HG03280 (cell line): ENCODE results near the gene PHYKPL.

ENCODE experiments used
- ATAC-seq: cut with Tn5 transposase; IDR thresholded peaks from one replicate; pipeline ENCODE4 v1.9.1; 2021; ENCODE audit warnings: mild to moderate bottlenecking, moderate library complexity; ENCODE audit not compliant: unreplicated experiment

PHYKPL gene

DNA sequence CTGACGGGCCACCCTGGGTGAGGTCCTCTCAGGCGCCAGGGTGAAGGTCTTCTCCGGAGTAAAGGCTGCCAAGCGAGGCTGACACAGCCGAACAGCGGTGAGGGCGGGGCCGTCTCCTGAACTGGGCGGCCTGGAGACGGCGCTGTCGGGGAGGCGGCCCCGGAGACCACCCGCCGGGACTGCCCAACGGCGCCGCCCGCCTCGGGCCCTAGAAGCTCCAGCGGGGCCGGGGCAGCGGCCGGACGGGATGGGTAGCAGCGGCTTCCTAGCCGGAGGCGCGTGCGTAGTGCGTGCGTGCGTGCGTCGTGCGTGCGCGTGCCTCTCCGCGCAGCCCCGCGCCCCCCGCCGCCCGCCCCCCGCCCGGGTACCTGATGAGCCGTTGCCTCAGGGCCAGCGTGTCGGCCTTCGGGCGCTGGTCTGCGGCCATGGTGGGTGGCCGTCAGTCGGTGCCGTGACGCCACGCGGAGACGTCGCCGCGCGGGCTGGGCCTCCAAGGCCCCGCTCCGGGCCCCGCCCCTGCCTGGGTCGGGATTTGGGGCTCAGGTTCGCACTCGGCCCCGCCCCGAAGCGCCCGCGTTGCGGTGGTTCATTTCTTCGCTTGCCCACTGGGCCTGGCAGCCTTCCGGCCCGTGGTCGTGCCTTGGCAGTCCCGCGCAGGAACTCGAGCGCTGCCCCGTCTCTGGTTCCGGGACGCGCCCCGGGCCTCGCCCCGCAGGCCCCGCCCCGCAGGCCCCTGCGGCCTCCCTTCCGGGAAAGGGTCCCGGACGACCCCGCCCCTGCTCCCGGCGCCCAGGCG, at the start of gene PHYKPL:
Gene PHYKPL, minus strand, starts transcription at position 679 of the 796 bp plus-strand sequence. Its CDS starts 252 bp downstream, at position 427.
- ATAC-seq, result peak; percentile 64

DNA sequence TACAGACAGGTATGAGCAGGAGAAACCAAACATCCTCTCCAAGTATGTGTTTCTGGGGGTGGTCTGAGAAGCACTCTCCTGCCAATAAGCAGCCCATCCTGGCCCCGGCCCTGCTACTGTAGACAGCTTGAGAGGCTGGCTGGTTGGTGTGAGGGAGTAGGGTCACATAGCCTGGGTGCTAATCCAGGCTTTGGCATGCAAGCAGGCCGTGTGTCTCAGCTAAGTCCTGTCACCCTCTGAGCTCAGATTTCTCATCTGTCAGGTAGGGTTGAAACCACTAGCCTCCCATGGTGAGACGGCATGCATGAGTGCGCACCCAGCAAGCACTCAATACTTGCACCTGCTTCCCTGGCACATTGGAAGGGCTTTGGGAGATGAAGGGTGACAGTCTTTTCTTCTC, 49.8 kb upstream of the PHYKPL start:
- ATAC-seq, result no peak

DNA sequence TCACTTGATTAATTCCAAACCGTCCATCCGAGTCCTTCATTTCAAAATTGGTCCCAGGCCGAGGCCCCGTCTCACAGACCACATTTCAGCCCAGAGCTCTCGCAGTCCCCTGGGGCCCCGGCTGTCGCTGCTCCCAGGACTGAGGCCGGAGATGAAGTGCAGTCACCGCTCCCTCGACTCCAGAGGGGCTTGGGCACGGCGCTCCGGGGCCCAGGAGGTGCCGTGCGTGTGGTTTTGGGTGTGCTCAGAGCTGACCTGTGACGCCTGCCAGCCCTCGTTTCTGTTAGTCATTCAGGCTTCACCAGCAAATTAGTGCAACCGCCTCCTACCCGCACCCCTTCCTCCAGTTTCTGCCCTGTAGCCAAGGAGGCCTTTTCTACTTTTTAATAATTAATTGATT, 48.7 kb upstream of the PHYKPL start:
- no peak for ATAC-seq

DNA sequence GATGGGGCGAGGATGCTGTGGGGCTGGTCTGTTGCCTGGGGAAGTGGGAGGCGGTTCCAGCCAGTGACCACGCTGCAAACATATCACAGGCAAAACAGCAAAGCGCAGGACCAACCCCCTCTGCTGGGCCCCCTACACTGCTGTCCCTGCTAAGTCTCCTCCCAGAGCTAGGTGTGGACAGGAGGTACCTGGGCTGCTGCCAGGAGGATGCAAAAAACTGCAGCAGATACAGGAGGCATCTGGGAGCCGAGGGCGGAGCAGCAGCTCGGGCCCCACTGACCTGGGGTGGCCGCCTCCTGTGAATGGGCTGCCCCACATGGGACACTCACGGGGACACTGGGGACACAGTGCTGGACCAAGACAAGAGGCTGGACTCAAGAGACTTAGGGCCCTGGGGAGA, 48.0 kb upstream of the PHYKPL start:
- no peak for ATAC-seq

DNA sequence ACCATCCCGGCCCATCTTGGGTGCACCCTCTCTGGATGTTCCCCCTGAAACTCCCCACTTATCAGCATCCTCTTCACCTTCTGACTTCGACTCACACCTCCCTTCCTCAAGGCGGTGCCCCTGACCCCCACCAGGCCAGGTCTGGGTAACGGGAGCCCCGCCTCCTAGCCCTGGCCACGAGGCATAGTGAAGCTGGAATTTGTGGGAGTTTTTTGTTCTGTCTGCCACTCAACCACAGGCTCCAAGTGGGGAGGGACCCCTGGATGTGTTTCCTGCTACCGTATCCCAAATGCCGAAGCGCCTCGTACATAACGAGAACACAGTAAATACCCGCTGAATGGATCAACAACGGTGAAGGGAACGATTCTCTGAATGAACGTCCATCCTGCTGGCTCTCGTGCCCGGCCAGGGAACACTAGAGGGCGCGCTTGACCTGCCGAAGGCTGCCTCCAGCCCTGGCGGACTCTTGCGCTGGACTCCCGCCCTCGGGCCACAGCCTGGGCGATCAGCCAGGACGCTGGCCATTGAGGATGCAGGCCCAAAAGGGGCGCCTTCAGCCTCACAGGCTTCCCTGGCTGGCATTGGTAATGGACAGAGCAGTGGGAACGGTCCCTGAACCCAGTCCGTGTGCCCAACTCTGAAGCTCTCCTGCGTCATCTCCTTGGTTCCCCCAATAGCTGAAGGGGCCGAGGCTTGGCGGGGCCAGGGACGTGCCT, 47.3 kb upstream of the PHYKPL start:
- peak; percentile 50 for ATAC-seq

GRCh38 chr5:178279026-178279722, 46.6 kb upstream of the PHYKPL start:
- no peak for ATAC-seq

GRCh38 chr5:178278358-178279023, 45.9 kb upstream of the PHYKPL start:
- ATAC-seq, result no peak

- ATAC-seq, result no peak
Observed at GRCh38 chr5:178277866-178278265, 45.3 kb upstream of the PHYKPL start.

- no peak for ATAC-seq
Observed at GRCh38 chr5:178277346-178277745, 44.7 kb upstream of the PHYKPL start.

DNA sequence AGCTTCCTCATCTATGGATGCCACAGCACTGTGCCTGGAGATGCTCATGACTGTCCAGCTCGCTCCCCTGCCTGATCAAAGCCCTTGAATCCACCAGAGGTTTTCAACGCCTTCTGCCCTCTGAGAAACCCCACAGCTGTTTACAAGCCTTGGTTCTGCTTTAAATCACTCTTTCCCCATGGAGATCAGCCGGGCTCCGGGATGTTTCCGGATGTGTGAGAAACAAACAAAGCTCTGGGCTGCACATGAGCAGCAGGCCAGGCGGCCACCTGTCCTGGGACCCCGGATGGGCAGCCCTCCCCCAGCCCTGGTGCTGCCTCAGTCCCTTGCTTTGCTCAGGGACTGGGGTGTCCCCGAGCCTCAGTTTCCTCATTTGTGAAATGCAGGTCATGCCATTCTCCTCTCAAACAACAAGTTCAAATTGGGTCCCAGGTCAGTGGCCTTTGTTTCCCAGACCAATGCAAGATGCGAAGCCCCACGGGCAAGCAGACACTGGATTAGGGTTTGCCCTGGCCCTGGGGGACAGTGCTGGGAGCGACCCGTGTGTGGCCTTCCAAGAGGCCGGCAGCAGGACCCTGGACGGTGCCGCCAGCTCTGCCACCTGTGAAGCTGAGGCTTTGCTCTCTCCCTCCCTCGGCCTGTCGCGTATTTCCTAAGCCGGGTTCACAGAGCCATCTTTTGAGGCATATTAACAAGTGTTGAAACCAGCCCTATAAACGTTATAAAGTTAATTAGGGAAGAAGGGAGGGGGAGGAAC, 42.4 kb upstream of the PHYKPL start:
- ATAC-seq, result no peak

DNA sequence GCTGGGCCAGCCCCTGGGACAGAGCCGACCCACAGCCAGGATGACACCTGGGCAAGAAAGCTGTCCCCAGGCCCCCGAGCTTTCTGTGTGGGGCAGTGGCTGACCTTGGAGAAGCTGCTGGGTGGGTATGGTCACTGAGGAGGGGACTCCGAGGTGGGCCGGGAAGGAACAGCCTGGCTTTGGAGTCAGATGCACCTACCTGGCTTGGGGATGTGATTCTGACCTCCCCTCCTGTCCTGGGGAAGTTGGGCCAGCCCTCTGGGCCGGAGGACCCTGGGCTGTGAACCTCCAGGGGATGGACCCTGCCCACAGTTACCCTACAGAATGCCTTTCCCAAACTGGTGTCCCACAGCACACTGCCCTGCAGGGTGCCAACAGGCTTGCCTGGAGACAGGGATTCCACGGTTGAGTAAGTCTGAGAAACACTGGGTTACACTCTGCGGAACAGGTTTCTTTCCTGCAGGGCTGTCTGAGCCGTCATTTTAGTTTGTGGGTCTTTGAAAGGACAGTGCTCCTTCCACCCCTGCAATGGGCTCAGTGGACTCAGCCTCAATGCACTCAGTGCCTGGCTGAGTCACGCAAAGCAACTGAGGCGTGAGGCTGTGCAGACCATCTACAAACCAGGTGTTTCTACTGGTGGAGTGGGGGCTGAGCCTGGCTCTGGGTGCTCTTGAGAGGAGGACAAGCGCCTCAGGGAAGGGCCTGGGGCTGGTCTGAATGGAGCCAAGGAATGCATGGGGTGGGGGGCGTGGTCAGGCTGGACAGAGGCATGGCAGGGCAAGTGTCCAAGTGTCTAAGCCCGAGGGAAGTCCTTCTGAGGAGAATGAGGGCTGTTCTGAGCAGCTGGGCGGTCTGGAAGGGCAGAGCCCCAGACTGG, 41.3 kb upstream of the PHYKPL start:
- no peak for ATAC-seq

- no peak for ATAC-seq
Observed at GRCh38 chr5:178273041-178273440, 40.4 kb upstream of the PHYKPL start.

DNA sequence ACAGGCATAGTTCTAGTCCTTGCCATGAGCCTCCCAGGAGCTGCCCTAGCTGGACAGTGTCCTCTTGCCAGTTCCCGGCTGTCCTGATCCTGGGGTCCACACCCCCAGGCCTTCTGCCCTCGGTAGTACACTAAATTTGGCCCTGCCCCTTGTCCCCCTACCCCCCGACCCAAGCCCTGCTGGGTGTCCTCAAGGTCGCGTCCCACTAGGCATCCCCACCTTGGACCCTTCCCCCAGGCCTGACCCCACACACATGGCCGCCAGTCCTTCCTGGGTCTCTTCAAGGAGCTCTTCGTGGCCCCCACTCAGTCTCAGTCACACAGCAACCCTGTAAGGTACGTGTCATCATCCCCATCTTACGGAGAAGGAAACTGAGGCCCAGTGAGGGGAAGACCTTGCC, 40.0 kb upstream of the PHYKPL start:
- ATAC-seq, result no peak

DNA sequence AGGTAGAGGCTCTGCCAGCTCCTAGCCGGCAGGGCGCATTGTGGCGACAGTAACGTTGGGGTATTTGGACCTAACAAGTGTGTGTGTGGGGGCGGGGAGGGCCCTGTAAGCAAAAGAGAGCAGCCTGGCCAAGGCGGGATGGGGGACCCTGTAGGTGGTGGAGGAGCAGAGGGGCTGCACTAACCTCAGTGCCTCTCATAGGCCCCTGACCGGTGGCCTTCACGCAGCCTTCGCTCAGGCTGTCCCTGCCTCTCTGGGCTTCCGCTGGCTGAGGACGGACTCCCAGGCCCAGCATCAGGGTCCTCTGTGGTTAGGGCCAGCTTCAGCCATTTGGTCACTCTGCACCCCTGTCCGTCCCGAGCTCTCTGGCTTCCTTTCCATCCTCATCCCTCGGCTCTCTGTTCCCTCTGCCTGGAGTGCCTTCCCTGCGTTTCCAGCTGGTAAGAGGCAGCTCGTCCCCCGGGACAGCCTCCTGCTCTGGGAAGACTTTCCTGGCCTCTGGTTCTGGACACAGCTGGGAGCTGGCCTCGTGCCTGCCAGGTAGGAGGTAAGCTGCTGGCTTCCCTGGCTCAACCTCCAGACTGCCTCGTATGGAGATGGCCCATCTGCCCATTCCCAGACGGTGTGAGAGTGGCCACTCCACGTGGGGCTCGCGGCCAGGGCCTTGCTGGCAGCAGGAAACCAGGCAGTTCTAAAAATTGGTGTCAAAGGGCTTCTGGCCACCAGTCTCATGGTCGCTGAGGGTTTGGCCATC, 39.3 kb upstream of the PHYKPL start:
- no peak for ATAC-seq

- no peak for ATAC-seq
Observed at GRCh38 chr5:178271231-178271630, 38.6 kb upstream of the PHYKPL start.

DNA sequence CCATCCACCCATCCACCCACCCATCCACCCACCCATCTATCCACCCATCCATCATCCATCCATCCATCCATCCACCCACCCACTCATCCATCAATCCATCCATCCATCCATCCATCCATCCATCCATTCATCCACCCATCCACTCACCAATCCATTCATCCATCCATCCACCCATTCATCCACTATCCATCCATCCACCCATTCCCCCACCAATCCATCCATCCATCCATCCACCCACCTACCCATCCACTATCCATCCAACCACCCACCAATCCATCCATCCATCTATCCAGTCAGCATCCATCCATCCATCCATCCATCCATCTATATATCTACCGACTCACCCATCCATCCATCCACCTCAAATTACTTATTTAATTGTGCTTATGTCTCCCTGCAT, 36.9 kb upstream of the PHYKPL start:
- no peak for ATAC-seq

DNA sequence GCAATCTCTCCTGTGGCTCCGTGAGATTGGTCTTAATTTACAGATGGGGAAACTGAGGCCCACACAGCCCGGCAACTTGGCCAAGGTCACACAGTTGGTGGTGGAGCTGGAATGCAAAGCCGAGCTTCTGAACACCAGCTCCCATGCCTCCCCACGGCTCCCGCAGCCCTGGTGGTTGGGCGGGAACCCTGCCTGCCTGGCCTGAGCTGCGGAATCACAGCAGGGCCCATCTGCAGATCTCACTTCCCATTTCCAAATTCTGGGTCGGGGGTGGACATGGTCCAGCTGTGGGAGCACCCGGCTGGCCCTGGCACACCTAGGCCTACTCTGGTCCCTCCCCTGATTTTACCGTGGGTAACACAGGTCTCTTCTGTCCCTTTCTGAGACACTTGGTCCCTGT, 35.3 kb upstream of the PHYKPL start:
- no peak for ATAC-seq

DNA sequence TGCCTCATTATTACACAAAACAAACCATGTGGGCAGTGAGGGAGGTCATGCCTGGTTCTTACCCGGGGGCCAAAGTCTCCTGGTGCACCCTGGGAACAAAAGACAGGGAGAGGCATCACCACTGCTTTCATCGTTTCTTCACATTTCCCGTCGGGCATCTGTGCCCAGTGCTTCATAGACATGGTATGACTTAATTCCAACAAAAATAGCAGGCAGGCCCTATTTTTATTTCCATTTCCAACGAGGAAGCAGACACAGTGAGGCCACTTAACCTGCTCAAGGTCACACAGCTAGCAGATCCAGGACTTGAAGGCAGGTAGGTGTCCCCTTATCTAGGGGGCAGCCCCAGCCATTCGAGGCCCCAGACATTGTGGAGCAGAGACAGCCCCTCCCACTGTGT, 34.6 kb upstream of the PHYKPL start:
- ATAC-seq, result no peak

DNA sequence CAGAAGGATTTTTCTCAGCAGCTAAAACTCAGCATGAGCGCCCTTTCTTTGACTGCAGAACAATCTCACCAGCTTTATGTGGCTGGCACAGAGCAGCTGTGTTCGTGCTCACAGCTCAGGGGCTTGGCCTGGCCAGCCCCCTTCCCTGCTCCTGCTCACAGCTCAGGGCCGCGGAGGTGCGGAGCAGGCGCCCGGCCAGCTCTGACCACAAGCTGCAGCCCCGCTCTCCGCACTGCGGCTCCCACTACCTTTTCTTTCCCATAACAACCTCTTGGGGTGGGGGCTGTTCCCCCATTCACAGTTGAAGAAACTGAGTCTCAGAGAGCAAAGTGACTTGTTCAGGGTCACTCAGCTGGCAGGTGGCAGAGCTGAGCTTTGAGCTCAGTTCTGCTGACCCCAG, 34.0 kb upstream of the PHYKPL start:
- ATAC-seq, result no peak
